Measurements from ENCODE around the gene KTN1.

The KTN1 gene

GRCh38 chr14:55706365-55706684 is 126.3 kb downstream of the KTN1 start:
- no peak for DNase-seq (ENCODE audit: low read depth, low spot score)
- POLR2A ChIA-PET, result no interaction called here
- H3K4me3 ChIP-seq (ENCODE audit: low read depth, low read length), result no peak overlapping the region
- CTCF ChIA-PET, result interaction anchor here (0.7 to 6.5 kb wide), 12 partner anchors 9 to 776 kb away, joined by 3 to 57 read pairs (median 3); no protein-coding TSS in a partner anchor
- TF ChIP-seq, protein P1, sequence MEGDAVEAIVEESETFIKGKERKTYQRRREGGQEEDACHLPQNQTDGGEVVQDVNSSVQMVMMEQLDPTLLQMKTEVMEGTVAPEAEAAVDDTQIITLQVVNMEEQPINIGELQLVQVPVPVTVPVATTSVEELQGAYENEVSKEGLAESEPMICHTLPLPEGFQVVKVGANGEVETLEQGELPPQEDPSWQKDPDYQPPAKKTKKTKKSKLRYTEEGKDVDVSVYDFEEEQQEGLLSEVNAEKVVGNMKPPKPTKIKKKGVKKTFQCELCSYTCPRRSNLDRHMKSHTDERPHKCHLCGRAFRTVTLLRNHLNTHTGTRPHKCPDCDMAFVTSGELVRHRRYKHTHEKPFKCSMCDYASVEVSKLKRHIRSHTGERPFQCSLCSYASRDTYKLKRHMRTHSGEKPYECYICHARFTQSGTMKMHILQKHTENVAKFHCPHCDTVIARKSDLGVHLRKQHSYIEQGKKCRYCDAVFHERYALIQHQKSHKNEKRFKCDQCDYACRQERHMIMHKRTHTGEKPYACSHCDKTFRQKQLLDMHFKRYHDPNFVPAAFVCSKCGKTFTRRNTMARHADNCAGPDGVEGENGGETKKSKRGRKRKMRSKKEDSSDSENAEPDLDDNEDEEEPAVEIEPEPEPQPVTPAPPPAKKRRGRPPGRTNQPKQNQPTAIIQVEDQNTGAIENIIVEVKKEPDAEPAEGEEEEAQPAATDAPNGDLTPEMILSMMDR (IDR thresholded peaks at IDR 0.05; ENCODE audit: insufficient read depth, low read length, missing control alignments), result no peak

GRCh38 chr14:55706893-55707292 is 126.9 kb downstream of the KTN1 start:
- POLR2A ChIA-PET, result no interaction called here
- CTCF ChIA-PET, result interaction anchor here (1.1 to 6.5 kb wide), 12 partner anchors 9 to 775 kb away, joined by 3 to 57 read pairs (median 4); no protein-coding TSS in a partner anchor
- no peak overlapping the region for H3K4me3 ChIP-seq (ENCODE audit: low read depth, low read length)
- no peak for DNase-seq (ENCODE audit: low read depth, low spot score)
- TF ChIP-seq, protein P1 (IDR thresholded peaks at IDR 0.05; ENCODE audit: insufficient read depth, low read length, missing control alignments), result no peak

DNA sequence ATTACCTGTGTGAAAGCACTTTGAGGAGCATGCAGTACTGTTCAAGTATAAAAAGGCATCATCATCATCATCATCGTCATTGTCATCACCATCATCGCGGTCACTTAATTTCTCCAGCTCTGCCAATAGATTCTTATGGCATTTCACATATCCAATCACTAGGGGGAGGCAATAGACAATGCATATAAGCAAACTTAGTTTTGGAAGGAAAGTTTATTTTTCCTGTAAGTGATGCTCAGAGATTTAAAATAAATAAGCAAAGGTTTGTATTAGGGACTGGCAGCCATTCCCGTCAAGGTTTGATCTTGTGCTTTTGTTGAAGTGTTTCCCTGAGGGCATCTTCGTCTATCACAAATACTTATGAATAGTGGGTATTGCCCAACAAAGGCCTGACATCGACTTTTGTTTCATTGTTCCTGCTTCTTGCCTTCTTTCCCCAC is 127.4 kb downstream of the KTN1 start:
- ChIA-PET POLR2A (no interaction called here), CTCF (interaction anchor here (1.1 to 6.5 kb wide), 6 partner anchors 9 to 767 kb away, joined by 3 to 57 read pairs (median 8); no protein-coding TSS in a partner anchor)
- peak; percentile 23 for DNase-seq (ENCODE audit: low read depth, low spot score)
- TF ChIP-seq, protein P1 (IDR thresholded peaks at IDR 0.05; ENCODE audit: insufficient read depth, low read length, missing control alignments), result peak; percentile 54
- H3K4me3 ChIP-seq (ENCODE audit: low read depth, low read length), result no peak overlapping the region

DNA sequence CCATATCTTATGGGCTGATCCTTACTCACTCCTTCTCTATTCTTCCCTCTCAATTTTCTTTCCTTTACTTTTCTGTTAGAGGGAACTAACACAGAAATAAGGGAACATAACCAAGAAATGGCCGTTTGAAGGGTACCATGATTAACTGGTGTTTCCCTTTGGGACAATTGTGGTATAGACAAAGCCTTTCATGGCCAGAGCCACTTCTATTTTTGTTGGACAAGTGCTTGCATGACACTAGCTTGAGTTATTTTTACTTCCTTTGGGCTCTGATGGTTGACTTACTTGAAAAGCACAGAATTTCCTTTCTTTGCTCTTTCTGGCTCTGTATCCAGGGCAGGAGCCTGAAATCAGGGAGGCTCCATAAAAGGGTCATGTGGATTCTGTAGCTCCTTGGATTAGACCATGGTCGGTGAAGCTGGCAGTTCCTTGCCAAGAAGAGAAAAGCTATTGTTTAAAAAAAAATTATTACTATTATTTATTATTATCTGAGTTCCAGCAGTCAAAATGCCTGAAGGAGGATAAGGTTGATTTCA is 130.6 kb downstream of the KTN1 start:
- ChIA-PET CTCF (interaction anchor here (0.9 to 3.6 kb wide), 7 partner anchors 8 to 780 kb away, joined by 3 to 20 read pairs (median 4); no protein-coding TSS in a partner anchor), POLR2A (interaction anchor here (0.6 kb wide), 1 partner anchor 713 kb away, joined by 3 read pairs; no protein-coding TSS in a partner anchor)
- DNase-seq (ENCODE audit: low read depth, low spot score), result no peak
- H3K4me3 ChIP-seq (ENCODE audit: low read depth, low read length), result no peak overlapping the region
- TF ChIP-seq, protein P1 (IDR thresholded peaks at IDR 0.05; ENCODE audit: insufficient read depth, low read length, missing control alignments), result no peak

DNA sequence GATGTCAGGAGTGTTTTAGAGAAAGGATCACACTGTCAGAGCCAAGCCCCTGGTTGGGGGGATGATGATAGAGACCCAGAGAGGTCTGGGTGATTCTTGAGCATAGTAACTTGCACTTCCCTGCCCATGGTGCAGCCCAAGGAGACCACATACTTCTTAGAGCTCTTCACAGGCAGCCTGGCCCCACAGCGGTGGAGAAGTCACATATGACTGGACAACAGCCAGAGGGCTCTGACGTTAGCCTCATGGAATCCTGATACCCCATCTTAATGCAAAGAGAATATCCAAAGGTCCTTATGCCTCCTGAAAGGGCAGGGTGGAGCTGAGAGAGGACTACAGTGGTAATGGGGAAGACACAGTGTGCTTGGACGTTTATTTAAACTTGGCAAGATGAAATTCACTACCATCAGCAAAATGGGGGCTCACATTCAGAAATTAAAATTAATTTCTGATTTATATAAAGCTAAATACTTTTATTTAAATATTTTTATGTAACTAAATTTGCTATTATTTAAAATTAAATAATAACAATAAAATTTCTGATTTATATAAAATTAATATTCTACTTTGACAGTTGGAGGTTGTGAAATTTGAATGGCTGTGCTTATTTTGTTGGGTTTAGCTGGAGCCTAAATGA is 131.3 kb downstream of the KTN1 start:
- POLR2A ChIA-PET, result interaction anchor here (0.6 kb wide), 1 partner anchor 713 kb away, joined by 3 read pairs; no protein-coding TSS in a partner anchor
- DNase-seq (ENCODE audit: low read depth, low spot score), result no peak
- TF ChIP-seq, protein P1 (IDR thresholded peaks at IDR 0.05; ENCODE audit: insufficient read depth, low read length, missing control alignments), result no peak
- CTCF ChIA-PET, result interaction anchor here (0.6 to 3.6 kb wide), 11 partner anchors 9 to 779 kb away, joined by 3 to 20 read pairs (median 4); no protein-coding TSS in a partner anchor
- no peak overlapping the region for H3K4me3 ChIP-seq (ENCODE audit: low read depth, low read length)

- H3K4me3 ChIP-seq (ENCODE audit: low read depth, low read length), result no peak overlapping the region
- ChIA-PET POLR2A (no interaction called here), CTCF (interaction anchor here (1.1 to 3.6 kb wide), 7 partner anchors 8 to 778 kb away, joined by 3 to 20 read pairs (median 4); no protein-coding TSS in a partner anchor)
- TF ChIP-seq, protein P1 (IDR thresholded peaks at IDR 0.05; ENCODE audit: insufficient read depth, low read length, missing control alignments), result no peak
- DNase-seq (ENCODE audit: low read depth, low spot score), result no peak
Observed at GRCh38 chr14:55712491-55712890, 132.5 kb downstream of the KTN1 start.

Measured in AG04449 (cell line).